HEK293 (cell line): ENCODE measurements around the gene BOD1.

Experiments used
- CTCF ChIA-PET: fragments of 350-600 bp; formaldehyde crosslinking; extraction: SDS; loops from one replicate; lab custom pipeline; 2021; ENCODE audit warnings: antibody characterized with exemption; lab: Yijun Ruan, JAX
- POLR2A ChIA-PET: fragments of 300-600 bp; formaldehyde crosslinking; extraction: SDS; loops from one replicate; lab custom pipeline; 2020; ENCODE audit warnings: antibody characterized with exemption, inconsistent platforms; lab: Yijun Ruan, JAX
- H3K27ac ChIP-seq: fragments of 200-500 bp; sonication (Bioruptor generic); 2 replicates; pipeline ENCODE4 v1.5.1; 2014; ENCODE audit warnings: low read depth, low read length, control low read depth, inconsistent platforms; ENCODE audit errors: extremely low read depth
- H3K36me3 ChIP-seq, 2 experiments: fragments of 200-500 bp in 1 of 2; sonication (Bioruptor generic) in 1 of 2; 1 replicate in 1 of 2; 2 replicates in 1 of 2; pipeline ENCODE4 v1.5.1; 2014 to 2017; ENCODE audit warnings: inconsistent platforms in 2 of 2, low read length in 2 of 2; ENCODE audit not compliant: control insufficient read depth in 2 of 2, insufficient read depth in 1 of 2
- H3K4me1 ChIP-seq: fragments of 200-500 bp; sonication (Bioruptor generic); 2 replicates; pipeline ENCODE4 v1.5.1; 2014; ENCODE audit warnings: mild to moderate bottlenecking, low read length, inconsistent platforms; ENCODE audit not compliant: control insufficient read depth, insufficient read depth
- H3K4me3 ChIP-seq: 2 replicates; pipeline ENCODE4 v1.5.1; 2011; ENCODE audit warnings: low read depth, mild to moderate bottlenecking, control low read depth, low read length, moderate library complexity
- H3K9me3 ChIP-seq: fragments of 200-500 bp; sonication (Bioruptor generic); 2 replicates; pipeline ENCODE4 v1.5.1; 2014; ENCODE audit warnings: low read depth, low read length, inconsistent platforms; ENCODE audit not compliant: control insufficient read depth, insufficient read depth
- GLI4 ChIP-seq: fragments of 450-650 bp; formaldehyde crosslinking; IDR thresholded peaks from 2 replicates; pipeline ENCODE4 v1.5.1; 2016; ENCODE audit warnings: missing biosample characterization, missing genetic modification characterization
- GLIS1 ChIP-seq: fragments of 450-650 bp; formaldehyde crosslinking; IDR thresholded peaks from 2 replicates; pipeline ENCODE4 v1.5.1; 2016; ENCODE audit warnings: missing biosample characterization, missing genetic modification characterization
- IKZF3 ChIP-seq: fragments of 450-650 bp; IDR thresholded peaks from 2 replicates; pipeline ENCODE4 v1.5.0; 2018; ENCODE audit warnings: missing biosample characterization, mild to moderate bottlenecking, missing genetic modification characterization, moderate library complexity
- PRDM2 ChIP-seq: fragments of 450-650 bp; formaldehyde crosslinking; IDR thresholded peaks from 2 replicates; pipeline ENCODE4 v1.5.1; 2016; ENCODE audit warnings: missing biosample characterization, missing genetic modification characterization, borderline replicate concordance
- PRDM4 ChIP-seq: fragments of 450-650 bp; formaldehyde crosslinking; IDR thresholded peaks from 2 replicates; pipeline ENCODE4 v1.5.1; 2017; ENCODE audit warnings: missing biosample characterization, missing genetic modification characterization
- SALL2 ChIP-seq: fragments of 450-650 bp; formaldehyde crosslinking; IDR thresholded peaks from 2 replicates; pipeline ENCODE4 v1.5.0; 2017; ENCODE audit warnings: missing biosample characterization, mild to moderate bottlenecking, missing genetic modification characterization, borderline replicate concordance
- ZNF146 ChIP-seq: fragments of 450-650 bp; formaldehyde crosslinking; IDR thresholded peaks from 2 replicates; pipeline ENCODE4 v1.5.1; 2016; ENCODE audit warnings: missing biosample characterization, missing genetic modification characterization
- ZNF19 ChIP-seq: fragments of 450-650 bp; formaldehyde crosslinking; IDR thresholded peaks from 2 replicates; pipeline ENCODE4; 2016; ENCODE audit warnings: missing biosample characterization, missing genetic modification characterization, low read depth
- ZNF366 ChIP-seq: fragments of 450-650 bp; formaldehyde crosslinking; conservative IDR thresholded peaks from 2 replicates; pipeline ENCODE4 v1.5.1; 2016; ENCODE audit warnings: missing biosample characterization, missing genetic modification characterization
- ZNF677 ChIP-seq: fragments of 450-650 bp; IDR thresholded peaks from 2 replicates; pipeline ENCODE4 v1.5.0; 2018; ENCODE audit warnings: missing biosample characterization, mild to moderate bottlenecking, missing genetic modification characterization, moderate library complexity
- ZNF791 ChIP-seq: fragments of 450-650 bp; formaldehyde crosslinking; IDR thresholded peaks from 2 replicates; pipeline ENCODE4 v1.5.1; 2016; ENCODE audit warnings: missing biosample characterization, missing genetic modification characterization

Gene BOD1

GRCh38 chr5:173602423-173602822 is 14.0 kb downstream of the BOD1 start (continued):
- TF ChIP-seq PRDM4 (tag by site-specific recombination) = no peak

- Histone ChIP-seq H3K4me1 (no peaks in the 10 kb centered on the region), H3K36me3 (peaks cover 0 to 8% of the 10 kb centered on the region in 2 experiments; a peak in 1 of 3 replicates), H3K9me3 (no peaks in the 10 kb centered on the region), H3K4me3 (no peak overlapping the region), H3K27ac (no peak overlapping the region)
- ChIA-PET POLR2A (no interaction called here), CTCF (interaction anchor here (0.8 to 1.4 kb wide), 2 partner anchors 10 to 15 kb away, joined by 3 read pairs; no protein-coding TSS in a partner anchor)
- TF ChIP-seq GLIS1 (peak; percentile 73), GLI4 (tag by site-specific recombination) (no peak)
Measured at GRCh38 chr5:173598686-173599085, 17.8 kb downstream of the BOD1 start.

GRCh38 chr5:173597304-173597703 is 19.1 kb downstream of the BOD1 start:
- Histone ChIP-seq H3K4me3 (no peak overlapping the region), H3K4me1 (no peaks in the 10 kb centered on the region), H3K27ac (no peak overlapping the region), H3K36me3 (peaks cover 0 to 7% of the 10 kb centered on the region in 2 experiments; a peak in 1 of 3 replicates), H3K9me3 (no peaks in the 10 kb centered on the region)
- CTCF ChIA-PET = interaction anchor here (0.6 kb wide), 1 partner anchor 602 kb away, joined by 4 read pairs; no protein-coding TSS in a partner anchor
- no peak for TF ChIP-seq ZNF19
- TF ChIP-seq ZNF791 (tag by site-specific recombination) = no peak
- peak; percentile 70 for TF ChIP-seq ZNF366
- POLR2A ChIA-PET = no interaction called here

GRCh38 chr5:173595841-173596240 is 20.6 kb downstream of the BOD1 start:
- CTCF ChIA-PET = no interaction called here
- peaks cover 0 to 5% of the 10 kb centered on the region in 2 experiments; a peak in 1 of 3 replicates for H3K36me3 ChIP-seq
- POLR2A ChIA-PET = no interaction called here
- H3K27ac ChIP-seq = no peak overlapping the region
- H3K4me1 ChIP-seq = no peaks in the 10 kb centered on the region
- TF ChIP-seq SALL2 (tag by site-specific recombination) (no peak), GLIS1 (peak; percentile 62)
- no peaks in the 10 kb centered on the region for H3K9me3 ChIP-seq
- H3K4me3 ChIP-seq = no peak overlapping the region

GRCh38 chr5:173594061-173594460 is 22.4 kb downstream of the BOD1 start:
- H3K36me3 ChIP-seq = no peaks in the 10 kb centered on the region
- no peak overlapping the region for H3K4me3 ChIP-seq
- TF ChIP-seq ZNF146 (tag by site-specific recombination) = no peak
- no peak for TF ChIP-seq PRDM2 (tag by site-specific recombination)
- no peak for TF ChIP-seq IKZF3 (tag by site-specific recombination)
- no peak for TF ChIP-seq ZNF677 (tag by site-specific recombination)
- no peak overlapping the region for H3K27ac ChIP-seq
- H3K4me1 ChIP-seq = no peaks in the 10 kb centered on the region
- POLR2A ChIA-PET = no interaction called here
- no peaks in the 10 kb centered on the region for H3K9me3 ChIP-seq
- CTCF ChIA-PET = interaction anchor here (0.7 to 1.3 kb wide), 2 partner anchors 14 to 30 kb away, joined by 3 to 4 read pairs; no protein-coding TSS in a partner anchor
